GM10266 (cell line): Measurements from ENCODE around the gene TMEM101.

Experiments used
- DNase-seq: peaks from one replicate; pipeline ENCODE4 v3.0.0; 2012; ENCODE audit errors: extremely low spot score
- CTCF ChIP-seq: IDR thresholded peaks from 2 replicates; pipeline ENCODE4 v1.5.1; 2012; ENCODE audit warnings: mild to moderate bottlenecking, low read depth; ENCODE audit not compliant: control insufficient read depth, insufficient read depth; ENCODE audit errors: missing control alignments

Gene TMEM101

GRCh38 chr17:44006598-44007345 lies 8.0 kb downstream of the TMEM101 start:
- DNase-seq, result peak; percentile 99
- TF ChIP-seq CTCF, result peak; percentile 50

GRCh38 chr17:44006272-44006597 lies 8.5 kb downstream of the TMEM101 start:
- no peak for TF ChIP-seq CTCF
- no peak for DNase-seq

- DNase-seq, result peak; percentile 59
- TF ChIP-seq CTCF, result peak; percentile 28
Observed at GRCh38 chr17:44005527-44006271, 9.1 kb downstream of the TMEM101 start.

GRCh38 chr17:44004761-44005526 lies 9.8 kb downstream of the TMEM101 start:
- no peak for DNase-seq
- TF ChIP-seq CTCF, result no peak

- no peak for DNase-seq
Observed at GRCh38 chr17:44004077-44004760, 10.5 kb downstream of the TMEM101 start, which contains the start of gene NAGS. TSS of gene NAGS (plus strand) at chr17:44004622. CDS start at chr17:44004664, 42 bp downstream.

GRCh38 chr17:44002141-44002848 lies 12.5 kb downstream of the TMEM101 start:
- TF ChIP-seq CTCF, result no peak
- DNase-seq, result no peak

More at GRCh38 chr17:44004077-44004760, 10.5 kb downstream of the TMEM101 start, which contains the start of gene NAGS:
- no peak for TF ChIP-seq CTCF
